Raji (cell line): ENCODE data around the gene YWHAG.

Experiments used
- POLR2A ChIP-seq: IDR thresholded peaks from 2 replicates; pipeline ENCODE4 v1.6.1; 2011; ENCODE audit warnings: low read depth, low read length, control low read depth; ENCODE audit not compliant: insufficient read depth

The YWHAG gene

DNA sequence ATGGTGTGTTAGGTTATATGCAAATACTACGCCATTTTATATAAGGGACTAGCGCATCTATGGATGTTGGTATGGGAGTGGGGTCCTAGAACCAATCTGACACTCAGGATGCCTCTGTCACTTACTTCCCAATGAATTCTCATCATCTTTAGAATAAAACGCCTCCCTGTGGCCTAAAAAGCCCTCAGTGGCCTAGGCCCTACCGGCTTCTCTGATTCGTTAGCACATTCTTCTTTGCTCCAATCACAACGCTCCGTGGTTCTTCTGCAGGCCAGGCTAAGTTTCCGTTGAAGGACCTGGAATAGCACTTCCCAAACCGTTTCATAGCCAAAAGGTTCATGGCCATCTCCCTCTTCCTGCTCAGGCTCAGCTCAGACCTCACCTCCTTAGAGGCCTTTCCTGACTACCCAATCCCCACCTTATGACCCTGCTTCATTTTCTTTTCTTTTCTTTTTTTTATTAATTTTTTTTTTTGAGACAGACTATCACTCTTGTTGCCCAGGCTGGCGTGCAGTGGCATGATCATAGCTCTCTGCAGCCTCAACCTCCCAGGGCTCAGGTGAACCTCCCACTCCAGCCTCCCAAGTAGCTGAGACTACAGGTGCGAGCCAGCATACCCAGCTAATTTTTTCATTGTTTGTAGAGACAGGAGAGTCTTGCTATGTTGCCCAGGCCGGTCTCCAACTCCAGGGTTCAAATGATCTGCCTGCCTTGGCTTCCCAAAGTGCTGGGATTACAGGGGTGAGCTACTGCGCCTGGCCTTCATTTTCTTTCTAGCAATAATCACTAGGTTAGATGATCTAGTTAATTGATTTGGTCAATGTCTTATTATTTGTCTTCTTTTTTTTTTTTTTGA, 24.5 kb upstream of the YWHAG start:
- TF ChIP-seq POLR2A, result no peak

DNA sequence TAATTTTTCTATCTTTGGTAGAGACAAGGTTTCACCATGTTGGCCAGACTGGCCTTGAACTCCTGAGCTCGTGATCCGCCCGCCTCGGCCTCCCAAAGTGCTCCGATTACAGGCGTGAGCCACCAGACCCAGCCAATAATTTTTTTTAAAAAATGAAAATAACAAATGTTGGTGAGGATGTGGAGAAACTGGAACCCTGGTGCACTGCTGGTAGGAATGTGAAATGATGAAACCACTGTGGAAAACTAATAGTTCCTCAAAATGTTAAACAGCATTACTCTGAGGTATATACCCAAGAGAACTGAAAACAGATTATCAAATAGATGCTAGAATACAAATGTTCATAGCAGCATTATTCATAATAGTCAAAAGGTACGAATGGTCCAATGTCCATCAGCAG, 23.0 kb upstream of the YWHAG start:
- TF ChIP-seq POLR2A, result no peak

DNA sequence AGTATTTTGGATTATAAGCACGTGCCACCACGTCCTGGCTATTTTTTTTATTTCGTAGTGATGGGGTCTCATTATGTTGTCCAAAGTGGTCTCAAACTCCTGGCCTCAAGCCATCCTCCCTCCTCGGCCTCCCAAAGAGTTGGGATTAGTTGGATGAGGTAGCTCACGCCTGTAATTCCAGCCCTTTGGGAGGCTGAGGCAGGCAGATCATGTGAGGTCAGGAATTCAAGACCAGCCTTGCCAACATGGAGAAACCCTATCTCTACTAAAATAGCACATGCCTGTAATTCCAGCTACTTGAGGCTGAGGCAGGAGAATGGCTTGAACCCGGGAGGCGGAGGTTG, 21.8 kb upstream of the YWHAG start:
- no peak for TF ChIP-seq POLR2A

DNA sequence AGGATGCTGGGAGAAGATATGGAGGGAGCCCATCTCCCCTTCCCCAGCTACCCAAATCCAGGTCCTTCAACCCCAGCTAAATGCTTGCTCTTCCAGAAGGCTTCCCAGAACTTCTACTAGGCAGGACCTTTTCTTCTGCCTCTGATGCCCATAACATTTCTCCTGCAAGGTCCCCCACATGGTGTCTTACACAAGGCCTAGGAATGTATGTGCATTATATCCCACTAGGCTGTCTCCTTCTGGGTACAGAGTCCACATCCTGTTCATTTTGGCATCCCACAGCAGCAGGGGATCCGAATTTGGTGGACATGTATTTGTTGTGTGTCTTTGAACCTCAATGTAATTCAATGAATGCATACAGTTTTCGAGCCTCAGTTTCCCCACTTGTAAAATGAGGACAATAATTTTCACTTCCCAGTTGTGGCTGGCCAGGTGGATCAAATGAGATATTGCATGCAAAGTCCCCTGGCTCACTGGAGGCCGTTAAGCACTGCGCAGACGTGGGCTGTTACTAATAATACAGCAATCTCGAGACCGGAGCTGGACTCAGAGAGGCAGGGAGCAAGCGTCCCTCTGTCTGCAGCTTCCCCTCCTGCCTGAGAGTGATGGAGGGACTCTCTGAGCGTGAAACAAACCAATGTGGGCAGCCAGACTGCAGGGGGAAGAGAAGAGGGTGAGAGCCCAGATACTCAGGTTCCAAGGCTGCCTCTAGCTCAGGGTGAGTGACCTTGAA, 18.6 kb upstream of the YWHAG start:
- no peak for TF ChIP-seq POLR2A

DNA sequence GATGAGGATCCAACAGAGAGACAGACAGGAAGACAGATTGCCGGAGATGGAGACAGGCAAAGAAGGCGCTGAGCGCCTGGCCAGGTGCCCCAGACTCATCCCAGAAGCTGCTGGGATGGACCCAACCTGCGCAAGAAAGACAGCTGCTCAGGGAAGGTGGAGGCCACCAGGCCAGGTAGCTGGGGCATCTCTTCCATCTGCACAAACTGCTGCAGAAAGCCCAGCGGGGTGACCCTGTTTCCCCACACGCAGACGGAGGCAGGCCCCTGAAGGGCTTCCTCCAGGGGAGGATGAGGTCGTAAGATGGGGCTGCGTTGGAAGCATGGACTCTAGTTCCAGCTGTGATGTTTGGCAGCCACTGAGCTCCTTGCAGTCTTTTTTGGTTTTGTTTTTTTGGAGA, 16.5 kb upstream of the YWHAG start:
- TF ChIP-seq POLR2A, result no peak

DNA sequence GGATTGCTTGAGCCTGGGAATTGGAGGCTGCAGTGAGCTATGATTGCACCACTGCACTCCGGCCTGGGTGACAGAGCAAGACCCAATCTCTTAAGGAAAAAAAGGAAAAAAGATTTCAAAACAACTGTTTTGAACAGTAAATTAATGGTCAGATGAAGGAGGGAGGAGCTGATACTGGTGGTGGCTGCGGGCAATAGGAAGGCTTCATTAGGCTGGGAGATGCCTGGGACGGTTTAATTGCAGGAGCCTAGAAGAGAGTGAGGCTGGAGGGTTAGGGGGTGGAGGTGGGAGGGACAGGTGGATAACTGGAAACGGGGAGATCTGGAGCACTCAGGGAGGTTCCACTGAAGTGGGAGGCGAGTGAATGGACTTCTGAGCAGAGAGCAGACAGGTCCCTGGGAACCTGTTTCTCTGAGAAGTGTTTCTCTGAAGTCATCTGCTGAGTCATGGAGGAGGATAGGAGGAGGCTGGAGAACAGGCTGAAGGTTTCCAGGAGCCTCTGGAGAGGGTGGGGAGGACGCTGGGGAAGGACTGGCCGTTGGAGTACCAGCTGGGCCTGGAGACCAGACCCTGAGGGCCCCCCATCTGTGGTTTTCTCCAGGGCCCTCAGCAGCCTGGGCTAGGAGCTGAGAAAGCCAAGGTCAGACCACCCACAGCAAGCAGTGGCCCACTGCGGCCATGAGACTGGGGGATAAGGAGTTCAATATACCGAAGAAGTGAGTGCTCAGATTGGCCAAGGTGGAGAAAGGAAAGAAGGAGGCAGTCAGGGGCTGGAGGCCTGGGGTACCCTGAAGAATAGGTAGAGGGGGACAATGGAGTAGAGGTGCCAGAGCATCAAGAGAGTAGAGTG, 14.4 kb upstream of the YWHAG start:
- no peak for TF ChIP-seq POLR2A

DNA sequence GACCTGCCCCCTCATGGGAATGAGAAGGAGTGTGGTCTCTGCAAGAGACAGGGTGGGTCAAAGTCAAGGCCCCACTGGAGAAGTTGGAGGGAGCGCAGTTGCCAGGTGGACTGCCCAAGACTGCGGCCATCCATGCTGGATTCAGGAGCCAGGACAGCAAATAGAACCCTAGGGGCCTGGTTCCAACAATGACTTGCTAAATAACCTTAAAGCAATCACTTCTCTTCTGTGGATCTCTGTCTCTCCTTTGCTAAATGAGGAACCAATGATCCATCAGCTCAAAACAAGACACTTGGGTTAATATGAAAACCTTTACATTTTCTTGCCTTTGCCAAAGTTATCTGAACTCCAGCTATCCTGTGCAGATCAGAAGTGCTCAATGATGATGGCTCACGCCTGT, 12.6 kb upstream of the YWHAG start:
- TF ChIP-seq POLR2A, result no peak

DNA sequence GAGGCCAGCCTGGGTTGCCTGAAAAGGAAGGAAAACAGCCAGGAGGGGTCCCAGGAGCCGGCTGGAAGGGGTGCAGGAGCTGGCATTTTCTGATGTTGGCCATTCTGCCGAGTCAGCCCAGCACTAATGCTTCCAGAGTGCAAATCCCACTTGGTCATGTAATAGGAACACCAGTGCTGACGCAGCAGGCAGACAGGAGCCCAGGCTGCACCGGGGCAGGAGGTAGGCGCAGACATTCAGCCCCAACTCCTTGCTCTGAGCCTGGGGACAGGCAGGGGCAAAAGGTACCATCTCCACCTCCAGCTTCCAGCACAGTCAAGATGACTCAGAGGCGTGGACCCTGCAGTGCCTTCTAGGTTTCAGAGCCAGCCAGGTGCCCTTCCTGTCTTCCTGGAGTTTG, 10.2 kb upstream of the YWHAG start:
- no peak for TF ChIP-seq POLR2A

DNA sequence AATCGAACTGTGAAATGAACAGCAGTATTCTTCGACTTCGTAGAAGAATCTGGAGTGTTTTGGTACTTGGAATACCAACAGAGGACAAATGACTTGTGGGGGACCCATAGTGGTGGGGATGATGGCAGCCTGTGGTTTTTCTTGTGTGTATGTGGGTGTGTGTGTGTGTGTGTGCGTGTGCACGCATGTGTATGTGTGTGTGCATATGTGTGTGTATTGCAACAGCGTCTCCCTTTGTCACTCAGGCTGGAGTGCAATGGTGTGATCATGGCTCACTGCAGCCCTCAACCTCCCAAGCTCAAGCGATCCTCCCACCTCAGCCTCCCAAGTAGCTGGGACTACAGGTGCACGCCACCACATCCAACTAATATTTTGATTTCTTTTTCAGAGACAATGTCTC, 9.4 kb upstream of the YWHAG start:
- TF ChIP-seq POLR2A, result no peak

DNA sequence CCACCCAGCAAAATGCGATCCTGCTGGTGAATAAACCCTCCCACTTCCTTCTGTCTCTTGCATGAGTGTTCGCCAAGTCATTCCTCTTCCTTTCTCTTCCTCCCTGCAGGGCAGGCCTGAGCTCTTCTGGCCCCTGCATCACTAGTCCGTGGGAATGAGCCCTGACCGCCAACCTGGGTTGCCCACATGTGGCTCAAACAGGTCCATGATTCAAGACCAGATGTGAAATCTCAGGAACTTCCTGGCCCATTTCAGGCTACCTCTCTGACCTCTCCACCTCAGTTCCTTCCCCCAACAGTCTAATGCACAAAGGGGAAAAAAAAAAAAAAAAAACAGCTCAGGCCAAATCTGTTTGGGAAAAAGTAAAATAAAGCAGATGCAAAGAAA, 5.4 kb upstream of the YWHAG start:
- no peak for TF ChIP-seq POLR2A

DNA sequence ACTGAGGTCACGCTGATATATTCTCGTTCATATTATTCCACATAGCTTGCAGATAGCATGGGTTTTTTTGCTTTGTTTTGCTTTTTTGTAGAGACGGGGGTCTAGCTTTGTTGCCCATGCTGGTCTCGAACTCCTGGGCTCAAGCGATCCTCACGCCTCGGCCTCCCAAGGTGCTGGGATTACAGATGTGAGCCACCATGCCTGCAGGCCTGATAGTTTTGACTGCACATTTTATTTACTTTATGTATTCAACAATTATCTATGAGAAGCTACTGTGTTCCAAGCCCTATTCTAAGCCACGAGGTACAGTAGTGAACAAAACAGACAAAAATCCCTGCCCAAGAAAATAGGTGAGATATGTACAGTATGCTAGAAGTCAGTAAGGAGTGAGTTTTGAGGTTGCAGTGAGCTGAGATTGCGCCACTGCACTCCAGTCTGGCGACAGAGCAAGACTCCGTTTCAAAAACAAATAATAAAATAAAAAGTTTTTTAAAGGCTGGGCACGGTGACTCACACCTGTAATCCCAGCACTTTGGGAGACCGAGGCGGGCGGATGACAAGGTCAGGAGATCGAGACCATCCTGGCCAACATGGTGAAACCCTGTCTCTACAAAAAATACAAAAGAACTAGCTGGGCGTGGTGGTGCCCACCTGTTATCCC, 1.3 kb upstream of the YWHAG start:
- TF ChIP-seq POLR2A, result no peak

DNA sequence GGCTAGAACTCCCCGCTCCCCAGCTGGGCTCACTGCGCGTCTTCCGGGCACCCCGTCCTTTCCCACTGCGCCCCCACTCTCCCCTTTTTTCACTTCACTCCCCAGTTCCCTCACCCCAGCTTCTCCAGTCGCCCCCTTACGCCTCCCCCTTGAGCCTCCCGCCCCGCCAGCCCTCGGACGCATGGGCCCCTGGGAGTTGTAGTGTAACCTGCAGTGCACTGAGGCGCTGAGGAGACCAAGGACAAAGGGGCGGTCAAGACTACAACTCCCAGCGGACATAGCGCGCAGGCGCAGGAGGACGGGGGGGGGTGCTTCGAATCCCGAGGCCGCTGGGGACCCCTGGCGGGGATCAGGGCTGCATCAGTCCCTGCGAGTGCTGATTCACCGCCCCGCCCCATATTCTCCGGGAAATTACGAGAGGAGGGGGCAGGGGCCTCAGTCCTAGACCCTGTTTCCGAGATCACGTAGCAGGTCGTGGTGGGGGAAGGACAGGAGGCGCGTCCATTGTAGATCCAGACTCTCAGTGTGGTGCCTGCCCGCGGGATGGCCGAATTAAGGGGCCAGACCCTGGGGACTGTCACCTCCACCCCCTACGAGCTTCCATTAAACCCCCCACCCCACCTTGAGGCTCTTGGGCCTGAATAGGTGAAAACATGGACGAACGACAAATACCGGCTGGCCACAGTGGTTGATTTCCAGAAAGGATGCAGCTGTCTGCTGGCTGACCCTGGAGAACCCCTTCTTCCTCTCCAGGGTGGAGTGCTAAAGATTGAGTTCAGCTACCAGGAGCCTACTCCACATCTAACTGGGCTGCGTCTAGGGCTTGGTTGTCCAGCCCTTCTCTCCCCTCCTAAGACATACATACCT, 553 bp upstream of the YWHAG start:
- TF ChIP-seq POLR2A, result peak; percentile 61

DNA sequence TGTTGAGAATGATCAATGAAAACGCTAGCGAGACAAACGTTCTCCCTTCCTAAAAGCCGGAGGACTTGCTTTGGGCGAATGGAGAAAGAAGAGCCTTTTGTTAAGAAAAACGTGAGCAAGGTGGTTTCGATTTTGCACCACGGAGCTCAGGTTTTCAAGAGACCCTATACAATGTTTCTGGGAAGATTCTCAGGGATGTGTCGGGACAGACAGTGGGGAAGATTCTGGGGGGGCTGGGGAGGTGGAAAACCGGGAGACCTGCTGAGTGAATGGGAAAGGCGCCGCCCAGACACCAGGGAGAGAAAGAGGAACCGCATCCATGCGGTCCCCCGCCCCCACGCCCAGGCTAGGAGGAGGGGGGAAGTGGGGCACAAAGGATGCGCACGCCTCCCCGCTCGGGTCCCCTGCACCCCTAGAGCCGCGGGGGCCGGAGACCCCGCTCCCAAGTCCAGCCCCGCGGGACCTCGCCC, 745 bp downstream of the YWHAG start:
- TF ChIP-seq POLR2A, result no peak

DNA sequence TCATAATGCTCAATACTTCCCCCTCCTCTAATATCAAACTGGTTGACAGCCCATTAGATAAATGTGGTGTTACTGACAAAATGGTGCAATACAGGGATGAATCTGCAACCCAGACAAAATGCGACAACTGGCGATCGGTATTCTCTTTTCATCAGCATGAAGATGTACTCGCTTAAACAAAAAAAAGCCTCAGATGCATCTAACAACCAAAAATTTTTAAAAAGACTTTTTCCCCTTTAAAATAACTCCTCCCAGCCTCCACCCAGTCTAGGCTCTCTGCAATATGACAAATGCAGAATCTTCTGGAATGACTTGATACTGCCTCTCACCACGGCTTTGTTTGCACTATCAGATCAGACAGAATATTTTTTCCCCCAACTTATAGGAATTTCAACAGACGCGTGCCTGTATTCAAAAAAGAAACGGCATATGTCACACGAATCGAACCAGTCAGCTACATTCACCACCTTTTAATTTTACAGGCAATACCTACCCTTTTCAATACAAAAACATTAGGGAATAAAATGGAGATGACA, 1.2 kb downstream of the YWHAG start:
- no peak for TF ChIP-seq POLR2A
